ENCODE results near the gene CDH7.
A peak's percentile ranks its signal among the peaks of the same experiment; 100 is the strongest.

CDH7 gene

GRCh38 chr18:65768120-65768778 lies 17.4 kb downstream of the CDH7 start:
- no peak for DNase-seq

- no peak for DNase-seq
Observed at GRCh38 chr18:65769652-65770051, 18.8 kb downstream of the CDH7 start.

GRCh38 chr18:65786474-65786873 lies 35.7 kb downstream of the CDH7 start:
- no peak for DNase-seq

GRCh38 chr18:65788373-65788772 lies 37.6 kb downstream of the CDH7 start:
- DNase-seq, result peak; percentile 47

DNA sequence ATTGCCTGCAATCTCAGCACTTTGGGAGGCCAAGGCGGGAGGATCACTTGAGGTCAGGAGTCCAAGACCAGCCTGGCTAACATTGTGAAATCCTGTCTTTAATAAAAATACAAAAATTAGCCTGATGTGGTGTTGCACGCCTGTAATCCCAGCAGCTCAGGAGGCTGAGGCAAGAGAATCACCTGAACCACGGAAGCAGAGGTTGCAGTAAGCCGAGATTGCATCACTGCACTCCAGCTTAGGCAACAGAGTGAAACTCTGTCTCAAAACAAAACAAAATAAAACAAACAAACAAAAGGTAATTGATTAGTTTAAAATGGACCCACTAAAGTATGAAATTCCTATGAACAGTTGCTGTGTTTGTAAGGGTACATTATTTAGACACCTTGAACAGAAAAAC lies 39.8 kb downstream of the CDH7 start:
- no peak for DNase-seq

DNA sequence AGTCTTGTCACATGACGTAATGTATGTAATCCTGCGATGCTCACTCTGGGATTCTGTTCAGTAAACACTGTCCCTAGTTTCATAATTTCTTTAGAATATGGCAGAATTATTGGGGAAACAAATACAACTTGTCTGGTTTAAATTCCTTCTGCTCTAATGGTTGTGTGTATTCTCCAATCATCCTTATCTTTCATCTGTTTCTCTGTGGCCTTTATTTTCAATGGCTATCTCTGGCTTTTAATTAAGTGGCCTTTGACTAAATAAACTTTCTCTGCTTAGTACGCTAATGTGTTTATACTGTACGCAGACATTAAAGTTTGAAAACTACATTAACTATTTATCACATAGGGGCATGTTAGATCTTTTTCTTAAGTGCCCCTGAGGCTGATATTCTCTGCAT lies 40.9 kb downstream of the CDH7 start:
- no peak for DNase-seq

GRCh38 chr18:65792456-65793074 lies 41.8 kb downstream of the CDH7 start:
- no peak for DNase-seq

DNA sequence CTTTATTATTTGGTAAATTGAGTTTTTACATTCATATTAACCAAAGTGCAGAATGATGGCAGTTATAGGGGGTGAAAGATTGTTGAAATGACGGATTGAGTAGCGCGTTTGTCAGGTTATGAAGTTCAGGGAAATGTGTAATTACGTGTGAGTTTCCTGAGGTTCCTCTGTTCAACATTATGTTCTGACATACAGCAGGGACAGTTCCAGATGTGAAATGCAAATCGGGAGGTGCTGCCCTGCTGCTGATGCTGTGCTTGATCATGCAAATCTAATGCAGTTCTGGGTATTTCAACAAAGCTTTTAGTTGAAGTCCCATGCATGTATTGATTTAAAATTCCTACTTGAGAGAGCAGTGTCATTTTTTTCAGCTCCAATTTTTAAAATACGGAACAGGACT lies 57.9 kb downstream of the CDH7 start:
- DNase-seq, result no peak

GRCh38 chr18:65811307-65811706 lies 60.5 kb downstream of the CDH7 start:
- no peak for DNase-seq

- no peak for DNase-seq
Observed at GRCh38 chr18:65815506-65815905, 64.7 kb downstream of the CDH7 start.

- no peak for DNase-seq
Observed at GRCh38 chr18:65817178-65817577, 66.4 kb downstream of the CDH7 start.

GRCh38 chr18:65821911-65822310 lies 71.1 kb downstream of the CDH7 start:
- DNase-seq, result no peak

GRCh38 chr18:65822826-65823225 lies 72.0 kb downstream of the CDH7 start:
- no peak for DNase-seq

DNA sequence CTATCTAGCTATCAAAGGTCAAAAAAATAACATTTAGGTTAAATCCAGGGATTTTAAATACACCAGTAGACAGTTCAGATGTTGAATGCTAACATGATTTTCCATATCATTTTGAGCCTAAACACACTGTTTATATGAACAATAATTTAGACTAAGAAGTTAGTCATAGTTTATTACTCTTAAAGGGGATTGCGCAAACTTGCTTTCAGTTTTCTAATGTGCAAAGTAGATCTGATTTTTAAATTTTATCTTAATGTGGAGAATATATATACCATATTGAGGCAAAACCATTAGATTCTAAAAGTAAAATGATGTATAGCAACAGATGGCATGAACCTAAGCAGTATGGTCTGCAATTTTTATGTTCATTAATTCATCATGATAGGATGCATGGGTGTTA lies 76.6 kb downstream of the CDH7 start:
- DNase-seq, result no peak

- DNase-seq, result no peak
Observed at GRCh38 chr18:65835881-65836280, 85.1 kb downstream of the CDH7 start.

DNA sequence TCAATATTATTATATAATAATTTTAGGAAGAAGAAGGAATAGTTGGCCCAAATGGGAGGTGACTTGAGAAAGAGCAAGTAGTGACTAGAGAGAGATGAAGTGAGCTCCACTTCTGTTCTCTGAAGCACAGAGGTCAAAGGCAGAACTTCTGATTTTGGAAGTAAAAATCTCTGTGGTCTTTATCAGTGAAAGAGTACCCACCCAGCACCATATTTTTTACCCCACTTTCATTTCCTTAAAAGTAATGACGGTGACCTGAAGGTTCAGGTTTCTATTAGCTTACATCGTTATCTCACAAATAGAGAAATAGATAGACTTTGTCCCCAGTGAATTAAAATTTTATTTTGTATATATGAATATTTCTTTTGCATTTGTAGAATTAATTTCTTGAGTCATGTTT lies 95.3 kb downstream of the CDH7 start:
- DNase-seq, result no peak

GRCh38 chr18:65852273-65852672 lies 101.5 kb downstream of the CDH7 start:
- DNase-seq, result no peak

- DNase-seq, result no peak
Observed at GRCh38 chr18:65859075-65859474, 108.3 kb downstream of the CDH7 start.

- DNase-seq, result no peak
Observed at GRCh38 chr18:65869527-65869926, 118.7 kb downstream of the CDH7 start.

DNA sequence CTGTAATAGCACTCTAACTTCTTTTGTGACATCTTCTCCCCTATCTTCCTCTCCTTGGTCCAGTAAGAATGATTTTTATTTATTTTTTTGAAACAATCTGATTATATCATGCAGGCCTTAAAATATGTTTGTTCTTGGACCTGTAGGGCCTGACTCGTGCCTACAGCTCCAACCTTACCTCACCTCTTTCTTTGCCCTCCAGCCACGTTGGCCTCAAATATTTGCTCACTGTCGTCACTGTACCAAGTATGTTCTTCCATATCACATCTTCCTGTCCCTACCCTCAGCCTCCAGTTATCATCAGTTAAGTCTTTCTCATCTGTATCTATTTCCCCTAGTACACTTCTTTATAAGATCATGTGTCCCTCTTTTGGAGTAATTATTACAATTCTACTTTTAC lies 125.5 kb downstream of the CDH7 start:
- no peak for DNase-seq

DNA sequence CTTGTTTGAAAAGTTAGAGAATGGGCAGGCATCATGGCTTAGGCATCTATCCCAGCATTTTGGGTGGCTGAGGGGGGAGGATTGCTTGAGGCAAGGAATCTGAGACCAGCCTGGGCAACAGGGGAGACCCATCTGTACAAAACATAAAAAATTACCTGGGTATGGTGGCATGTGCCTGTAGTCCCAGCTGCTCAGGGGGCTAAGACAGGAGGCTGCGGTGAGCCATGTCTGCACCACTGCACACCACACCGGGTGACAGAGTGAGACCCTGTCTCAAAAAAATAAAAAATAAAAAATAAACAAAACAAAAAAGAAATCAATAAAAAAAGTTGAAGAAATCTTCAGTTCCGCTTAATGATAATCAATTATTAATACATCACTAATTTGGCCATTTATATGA lies 146.5 kb downstream of the CDH7 start:
- DNase-seq, result no peak

DNA sequence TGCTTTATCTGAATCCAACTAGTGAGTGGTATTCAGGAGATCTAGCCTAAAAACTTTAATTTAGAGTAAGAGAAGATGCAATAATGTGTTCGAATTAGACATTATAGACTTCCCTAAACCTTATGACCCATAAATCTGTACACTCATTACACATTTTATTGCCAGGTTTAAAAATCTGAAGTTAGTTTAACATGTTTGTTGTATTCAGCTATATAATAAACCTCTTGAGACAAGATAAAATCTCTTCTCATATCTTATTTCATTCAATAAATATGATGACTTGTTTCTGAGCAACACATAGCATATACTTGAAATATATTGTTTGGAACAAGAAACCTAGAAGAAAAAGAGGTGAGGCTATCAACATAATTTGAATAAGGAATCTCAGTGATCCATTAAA lies 150.7 kb downstream of the CDH7 start:
- DNase-seq, result no peak

GRCh38 chr18:65906621-65907034 lies 155.8 kb downstream of the CDH7 start:
- DNase-seq, result no peak

DNA sequence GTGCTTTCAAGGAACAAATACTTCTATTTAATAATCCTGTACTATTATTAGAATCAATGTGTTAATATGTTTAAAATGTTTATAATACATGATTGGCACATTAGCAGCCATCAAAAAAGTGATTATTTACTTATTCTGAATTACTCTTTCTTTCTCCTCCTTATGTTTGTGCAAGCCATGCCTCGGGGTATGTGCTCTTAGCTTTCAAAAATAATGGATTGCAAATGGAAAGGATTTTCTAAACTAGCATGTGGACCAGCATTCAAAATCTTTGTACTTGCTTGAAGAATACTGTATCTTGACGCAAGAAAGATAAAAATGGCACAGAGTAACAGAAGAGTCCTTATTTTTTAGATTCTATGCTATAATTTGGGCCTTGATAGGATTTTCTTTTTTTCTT lies 156.5 kb downstream of the CDH7 start:
- DNase-seq, result no peak

DNA sequence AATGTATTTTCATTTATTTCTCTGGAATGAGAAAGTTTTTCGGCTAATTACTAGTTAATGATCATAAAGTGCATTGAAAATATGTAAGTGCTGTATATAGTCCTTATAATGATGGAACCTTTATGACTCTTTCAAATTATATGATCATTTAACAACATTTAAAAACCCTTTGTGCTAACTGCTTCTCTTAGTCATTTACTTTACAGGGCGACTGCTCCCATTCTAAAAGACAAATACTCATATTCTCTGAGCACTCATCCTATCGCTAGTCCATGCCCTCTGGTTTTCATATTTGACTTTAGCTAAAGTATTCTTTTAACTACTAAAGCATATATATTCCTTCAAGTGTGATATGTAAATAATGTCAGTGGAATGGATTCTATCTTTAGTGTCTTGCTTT lies 168.2 kb downstream of the CDH7 start:
- DNase-seq, result no peak
